ENCODE measurements around the gene TSHZ3.

Gene TSHZ3

DNA sequence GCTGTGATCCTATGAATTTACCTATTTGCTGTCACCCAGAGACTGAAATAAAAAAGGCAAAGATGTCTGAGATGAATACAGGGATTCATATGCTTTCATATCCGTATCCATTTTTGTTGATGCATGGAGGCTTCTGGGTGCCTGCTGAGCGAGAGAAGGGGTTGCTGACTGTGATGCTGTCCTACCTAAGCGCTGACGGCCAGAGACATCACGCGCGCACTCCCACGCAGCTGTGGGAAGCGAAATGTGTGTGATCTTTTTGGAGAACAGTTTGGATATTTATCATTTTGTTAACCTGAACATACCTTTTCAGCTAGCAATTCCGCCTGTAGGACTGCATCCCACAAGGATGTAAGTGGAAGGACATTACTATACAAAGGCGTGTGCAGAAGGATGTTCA lies 23.9 kb downstream of the TSHZ3 start:
- no peak overlapping the region for H3K4me3 ChIP-seq (ENCODE audit: low read depth, low read length)
- TF ChIP-seq CTCF (IDR thresholded peaks at IDR 0.05; ENCODE audit: insufficient read depth, low read length, missing control alignments): no peak
- POLR2A ChIA-PET: no interaction called here
- DNase-seq (ENCODE audit: low read depth, low spot score): no peak
- CTCF ChIA-PET: interaction anchor here (0.6 to 1.7 kb wide), 2 partner anchors 10 to 36 kb away, joined by 3 to 6 read pairs; no protein-coding TSS in a partner anchor

- no peak for DNase-seq (ENCODE audit: low read depth, low spot score)
- ChIA-PET CTCF (interaction anchor here (0.8 to 1.0 kb wide), 2 partner anchors 10 to 265 kb away, joined by 4 read pairs; no protein-coding TSS in a partner anchor), POLR2A (no interaction called here)
- no peak overlapping the region for H3K4me3 ChIP-seq (ENCODE audit: low read depth, low read length)
- TF ChIP-seq CTCF (IDR thresholded peaks at IDR 0.05; ENCODE audit: insufficient read depth, low read length, missing control alignments): no peak
Observed at GRCh38 chr19:31319465-31319864, 29.8 kb downstream of the TSHZ3 start.

GRCh38 chr19:31318790-31319425 lies 30.3 kb downstream of the TSHZ3 start:
- TF ChIP-seq CTCF (IDR thresholded peaks at IDR 0.05; ENCODE audit: insufficient read depth, low read length, missing control alignments): no peak
- no peak overlapping the region for H3K4me3 ChIP-seq (ENCODE audit: low read depth, low read length)
- no peak for DNase-seq (ENCODE audit: low read depth, low spot score)
- ChIA-PET CTCF (interaction anchor here (0.8 to 1.0 kb wide), 2 partner anchors 11 to 264 kb away, joined by 4 read pairs; no protein-coding TSS in a partner anchor), POLR2A (no interaction called here)

- ChIA-PET POLR2A (no interaction called here), CTCF (interaction anchor here (0.6 kb wide), 1 partner anchor 19 kb away, joined by 3 read pairs; no protein-coding TSS in a partner anchor)
- no peak for TF ChIP-seq CTCF (IDR thresholded peaks at IDR 0.05; ENCODE audit: insufficient read depth, low read length, missing control alignments)
- H3K4me3 ChIP-seq (ENCODE audit: low read depth, low read length): no peak overlapping the region
- no peak for DNase-seq (ENCODE audit: low read depth, low spot score)
Observed at GRCh38 chr19:31317570-31317969, 31.7 kb downstream of the TSHZ3 start.

- no peak overlapping the region for H3K4me3 ChIP-seq (ENCODE audit: low read depth, low read length)
- DNase-seq (ENCODE audit: low read depth, low spot score): no peak
- TF ChIP-seq CTCF (IDR thresholded peaks at IDR 0.05; ENCODE audit: insufficient read depth, low read length, missing control alignments): no peak
- POLR2A ChIA-PET: no interaction called here
- CTCF ChIA-PET: interaction anchor here (0.6 kb wide), 1 partner anchor 19 kb away, joined by 3 read pairs; no protein-coding TSS in a partner anchor
Observed at GRCh38 chr19:31317093-31317492, 32.1 kb downstream of the TSHZ3 start.

DNA sequence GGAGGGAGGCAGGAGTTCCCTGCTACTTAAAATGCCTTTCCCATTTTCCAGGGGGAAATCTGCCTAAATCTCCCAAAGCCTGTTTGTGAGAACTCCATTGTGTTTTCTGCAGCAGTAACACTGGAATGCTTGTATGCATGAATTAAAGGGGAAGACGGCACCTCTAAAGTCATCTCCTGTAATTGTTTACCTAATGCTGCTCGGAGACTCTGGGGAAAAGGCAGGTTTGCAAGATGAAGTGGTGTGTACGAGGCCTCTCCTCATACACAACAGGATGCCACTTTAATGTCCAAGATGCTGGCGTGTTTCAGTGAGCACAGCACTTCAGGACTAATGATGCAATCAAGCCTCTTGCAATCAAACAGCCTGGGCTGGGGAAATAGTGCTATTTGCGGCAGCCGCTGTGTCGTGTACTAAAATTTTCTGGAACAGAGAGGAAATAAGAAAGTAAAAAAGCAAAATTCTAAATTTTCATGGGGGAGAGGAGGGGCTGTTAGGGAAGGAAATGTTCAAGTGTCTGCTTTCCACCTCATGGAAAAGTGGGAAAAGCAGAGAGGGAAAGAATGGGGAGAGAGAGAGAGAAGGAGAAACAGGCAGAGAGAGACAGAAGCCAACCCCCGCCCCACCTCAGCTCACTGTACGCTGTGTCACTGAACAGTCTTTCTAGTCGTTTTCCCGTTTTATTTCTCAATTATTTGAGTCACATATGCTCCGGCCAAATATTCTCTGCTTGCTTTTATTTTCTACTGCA lies 32.9 kb downstream of the TSHZ3 start:
- TF ChIP-seq CTCF (IDR thresholded peaks at IDR 0.05; ENCODE audit: insufficient read depth, low read length, missing control alignments): no peak
- DNase-seq (ENCODE audit: low read depth, low spot score): no peak
- H3K4me3 ChIP-seq (ENCODE audit: low read depth, low read length): no peak overlapping the region
- CTCF ChIA-PET: interaction anchor here (0.9 to 2.0 kb wide), 5 partner anchors 8 to 262 kb away, joined by 3 to 11 read pairs (median 6); no protein-coding TSS in a partner anchor
- POLR2A ChIA-PET: no interaction called here

Measured in AG04449 (cell line).